GM21529 (cell line): ENCODE data around the gene PCDHA10.
"Not testable (repeated sequence)": the region's sequence is repeated elsewhere in the genome, so short reads cannot be mapped to it uniquely, and the experiment has no call there.

Experiments used
- ATAC-seq: cut with Tn5 transposase; IDR thresholded peaks from one replicate; pipeline ENCODE4 v1.9.1; 2021; ENCODE audit not compliant: unreplicated experiment

Gene PCDHA10

GRCh38 chr5:140842798-140843733, 12.6 kb upstream of the PCDHA10 start:
- no peak for ATAC-seq

GRCh38 chr5:140848139-140849102, 7.3 kb upstream of the PCDHA10 start, which contains the start of gene PCDHA9:
Gene PCDHA9 (plus strand): TSS chr5:140848382. CDS start chr5:140848496, 114 bp downstream.
- not testable (repeated sequence) for ATAC-seq

- ATAC-seq = not testable (repeated sequence)
These were observed 5.7 kb upstream of the PCDHA10 start for GRCh38 chr5:140849831-140850634.

GRCh38 chr5:140857177-140857986, 1.7 kb downstream of the PCDHA10 start:
- ATAC-seq = no peak

GRCh38 chr5:140857987-140858240, 2.2 kb downstream of the PCDHA10 start:
- ATAC-seq = no peak

GRCh38 chr5:140862441-140863295, 7.0 kb downstream of the PCDHA10 start:
- no peak for ATAC-seq

- ATAC-seq = no peak
These were observed 13.2 kb downstream of the PCDHA10 start, which contains the start of gene PCDHA11 for GRCh38 chr5:140868721-140869554. Gene PCDHA11 (plus strand): TSS chr5:140868957. CDS start chr5:140869104, 147 bp downstream.

- no peak for ATAC-seq
These were observed 13.8 kb downstream of the PCDHA10 start for GRCh38 chr5:140869555-140869886.

GRCh38 chr5:140870221-140871201, 14.8 kb downstream of the PCDHA10 start:
- ATAC-seq = no peak

GRCh38 chr5:140875085-140876065, 19.7 kb downstream of the PCDHA10 start, which contains the start of gene PCDHA12:
Gene PCDHA12 (plus strand): TSS chr5:140875308. CDS start chr5:140875473, 165 bp downstream.
- no peak for ATAC-seq

- not testable (repeated sequence) for ATAC-seq
These were observed 21.0 kb downstream of the PCDHA10 start for GRCh38 chr5:140876541-140877261.

GRCh38 chr5:140877262-140877581, 21.5 kb downstream of the PCDHA10 start:
- ATAC-seq = no peak

GRCh38 chr5:140881889-140882590, 26.3 kb downstream of the PCDHA10 start, which contains the start of gene PCDHA13:
Gene PCDHA13 (plus strand): TSS chr5:140882124. CDS start chr5:140882269, 145 bp downstream.
- no peak for ATAC-seq

- no peak for ATAC-seq
These were observed 26.8 kb downstream of the PCDHA10 start for GRCh38 chr5:140882591-140882899.

GRCh38 chr5:140883373-140883772, 27.7 kb downstream of the PCDHA10 start:
- ATAC-seq = no peak
